ENCODE results near the gene KCNS3.

DNA sequence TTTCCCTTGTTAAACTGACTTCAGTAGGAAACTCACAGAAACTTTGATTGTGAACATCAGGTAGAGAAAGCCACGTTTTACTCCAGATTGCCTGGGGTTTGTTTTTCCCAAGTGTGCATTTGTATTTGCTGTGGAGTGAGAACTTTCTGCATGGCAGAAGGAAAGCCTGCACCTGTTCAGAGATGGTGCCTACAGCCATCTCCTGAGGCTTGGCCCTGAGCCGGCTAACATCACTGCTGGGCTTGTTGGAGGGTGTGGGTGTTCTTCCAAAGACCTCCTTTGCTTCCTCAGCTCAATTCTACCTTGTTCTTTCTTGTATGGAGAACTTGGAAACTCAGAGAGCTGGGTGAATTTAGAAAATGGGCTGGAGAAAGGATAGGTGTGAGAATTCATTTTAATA is 16.1 kb downstream of the KCNS3 start:
- TF ChIP-seq, protein P1, sequence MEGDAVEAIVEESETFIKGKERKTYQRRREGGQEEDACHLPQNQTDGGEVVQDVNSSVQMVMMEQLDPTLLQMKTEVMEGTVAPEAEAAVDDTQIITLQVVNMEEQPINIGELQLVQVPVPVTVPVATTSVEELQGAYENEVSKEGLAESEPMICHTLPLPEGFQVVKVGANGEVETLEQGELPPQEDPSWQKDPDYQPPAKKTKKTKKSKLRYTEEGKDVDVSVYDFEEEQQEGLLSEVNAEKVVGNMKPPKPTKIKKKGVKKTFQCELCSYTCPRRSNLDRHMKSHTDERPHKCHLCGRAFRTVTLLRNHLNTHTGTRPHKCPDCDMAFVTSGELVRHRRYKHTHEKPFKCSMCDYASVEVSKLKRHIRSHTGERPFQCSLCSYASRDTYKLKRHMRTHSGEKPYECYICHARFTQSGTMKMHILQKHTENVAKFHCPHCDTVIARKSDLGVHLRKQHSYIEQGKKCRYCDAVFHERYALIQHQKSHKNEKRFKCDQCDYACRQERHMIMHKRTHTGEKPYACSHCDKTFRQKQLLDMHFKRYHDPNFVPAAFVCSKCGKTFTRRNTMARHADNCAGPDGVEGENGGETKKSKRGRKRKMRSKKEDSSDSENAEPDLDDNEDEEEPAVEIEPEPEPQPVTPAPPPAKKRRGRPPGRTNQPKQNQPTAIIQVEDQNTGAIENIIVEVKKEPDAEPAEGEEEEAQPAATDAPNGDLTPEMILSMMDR (IDR thresholded peaks at IDR 0.05), result no peak
- no peak for TF ChIP-seq EP300 (IDR thresholded peaks at IDR 0.05)
- TF ChIP-seq POLR2A (IDR thresholded peaks at IDR 0.05), result no peak

All from ovary (tissue), 3 donors.